NT2/D1 (cell line): ENCODE data around the gene GABBR2.
"Not testable (repeated sequence)": the region's sequence is repeated elsewhere in the genome, so short reads cannot be mapped to it uniquely, and the experiment has no call there.

Experiments
- DNase-seq: peaks from one replicate; pipeline ENCODE4 v3.0.0-alpha.2; 2011; ENCODE audit warnings: low read depth, low spot score
- H3K27me3 ChIP-seq: 2 replicates; pipeline ENCODE4 v1.6.0; 2011; ENCODE audit warnings: mild to moderate bottlenecking; ENCODE audit not compliant: insufficient read length, insufficient read depth
- H3K36me3 ChIP-seq: 2 replicates; pipeline ENCODE4 v1.6.1; 2011; ENCODE audit warnings: mild to moderate bottlenecking, low read length, mixed read lengths; ENCODE audit not compliant: insufficient read depth, insufficient read length
- H3K4me1 ChIP-seq: 2 replicates; pipeline ENCODE4 v1.5.1; 2011; ENCODE audit not compliant: insufficient read depth, insufficient read length
- H3K4me3 ChIP-seq: 2 replicates; pipeline ENCODE4 v1.5.1; 2011; ENCODE audit warnings: low read depth; ENCODE audit not compliant: insufficient read length
- H3K9ac ChIP-seq: 2 replicates; pipeline ENCODE4 v1.6.0; 2011; ENCODE audit warnings: low read depth; ENCODE audit not compliant: insufficient read length
- H3K9me3 ChIP-seq: 2 replicates; pipeline ENCODE4 v1.5.1; 2011; ENCODE audit warnings: mild to moderate bottlenecking, low read length; ENCODE audit not compliant: insufficient read depth
- SUZ12 ChIP-seq: IDR thresholded peaks from 2 replicates; pipeline ENCODE4 v1.6.1; 2011; ENCODE audit not compliant: insufficient read length, insufficient read depth; ENCODE audit errors: extremely low read depth
- YY1 ChIP-seq: IDR thresholded peaks from 2 replicates; pipeline ENCODE4 v1.6.1; 2011; ENCODE audit not compliant: insufficient read length, insufficient read depth
- ZNF274 ChIP-seq: IDR thresholded peaks from 2 replicates; pipeline ENCODE4 v1.6.1; 2011; ENCODE audit warnings: mild to moderate bottlenecking, low read depth, low read length

Gene GABBR2

DNA sequence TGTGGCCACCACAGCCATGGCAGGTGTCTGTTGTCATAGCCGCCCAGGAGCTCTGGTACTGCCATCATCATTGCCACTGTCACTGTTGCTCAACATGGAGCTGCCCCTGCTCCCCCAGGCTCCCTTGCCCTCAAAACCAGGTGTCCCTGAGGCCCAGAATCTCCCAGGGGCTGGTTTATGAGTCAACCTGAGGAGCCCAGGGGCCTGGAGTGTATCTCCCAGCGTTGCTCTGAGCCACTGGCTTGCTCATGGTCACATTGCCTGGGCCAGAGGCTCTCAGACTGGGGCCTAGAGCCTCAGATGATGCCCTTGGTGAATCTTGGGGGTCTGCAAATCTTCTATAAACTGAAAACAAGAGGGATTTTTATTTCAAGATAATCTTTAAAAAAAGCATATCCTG is 428.6 kb downstream of the GABBR2 start:
- H3K9ac ChIP-seq = no peak overlapping the region
- TF ChIP-seq ZNF274 (no peak), YY1 (no peak), SUZ12 (no peak)
- H3K4me3 ChIP-seq = no peak overlapping the region
- H3K36me3 ChIP-seq = no peaks in the 10 kb centered on the region
- H3K4me1 ChIP-seq = no peaks in the 10 kb centered on the region
- H3K27me3 ChIP-seq = no peaks in the 10 kb centered on the region
- no peak for DNase-seq
- H3K9me3 ChIP-seq = no peaks in the 10 kb centered on the region

DNA sequence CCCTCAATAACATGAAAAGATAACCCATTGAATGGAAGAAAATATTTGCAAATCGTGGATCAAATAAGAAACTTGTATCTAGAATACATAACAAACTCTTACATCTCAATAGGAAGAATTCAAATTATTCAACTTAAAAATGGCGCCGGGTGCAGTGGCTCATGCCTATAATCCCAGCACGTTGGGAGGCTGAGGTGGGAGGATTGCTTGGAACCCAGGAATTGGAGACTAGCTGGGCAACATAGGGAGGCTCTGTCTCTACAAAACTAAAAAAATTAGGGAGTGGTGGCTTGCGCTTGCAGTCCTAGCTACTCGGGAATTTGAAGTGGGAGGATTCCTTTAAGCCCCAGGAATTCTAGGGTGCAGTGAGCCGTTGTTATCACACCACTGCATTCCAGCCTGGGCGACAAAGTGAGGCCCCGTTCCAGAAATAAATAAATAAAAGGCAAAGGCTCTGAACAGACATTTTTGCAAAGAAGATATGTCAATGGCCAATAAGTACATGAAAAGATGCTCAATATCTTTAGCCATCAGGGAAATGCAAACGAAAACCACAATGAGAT is 431.7 kb downstream of the GABBR2 start:
- TF ChIP-seq SUZ12 (no peak), ZNF274 (no peak), YY1 (no peak)
- no peak for DNase-seq

DNA sequence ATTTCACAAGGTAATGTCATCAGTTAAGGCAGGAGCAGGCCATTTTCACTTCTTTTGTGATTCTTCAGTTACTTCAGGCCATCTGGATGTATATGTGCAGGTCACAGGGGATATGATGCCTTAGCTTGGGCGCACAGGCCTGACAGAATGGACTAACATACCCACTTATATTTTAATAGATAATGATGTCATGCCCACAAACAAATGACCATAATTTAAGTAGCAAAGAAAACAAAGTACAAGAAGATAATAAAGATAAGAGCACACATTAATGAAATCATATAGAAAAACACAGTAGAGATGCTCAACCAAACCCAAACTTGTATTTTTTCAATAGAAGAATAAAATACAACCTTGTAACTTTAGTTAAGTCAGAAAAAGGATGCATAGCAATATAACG is 433.6 kb downstream of the GABBR2 start:
- no peaks in the 10 kb centered on the region for H3K4me1 ChIP-seq
- TF ChIP-seq YY1 = no peak
- TF ChIP-seq SUZ12 = no peak
- no peak for TF ChIP-seq ZNF274

More for the DNA sequence above, 431.7 kb downstream of the GABBR2 start:
- H3K4me3 ChIP-seq = no peak overlapping the region
- no peaks in the 10 kb centered on the region for H3K36me3 ChIP-seq
- H3K9ac ChIP-seq = no peak overlapping the region
- no peaks in the 10 kb centered on the region for H3K27me3 ChIP-seq
- H3K9me3 ChIP-seq = no peaks in the 10 kb centered on the region
- H3K4me1 ChIP-seq = no peaks in the 10 kb centered on the region

DNA sequence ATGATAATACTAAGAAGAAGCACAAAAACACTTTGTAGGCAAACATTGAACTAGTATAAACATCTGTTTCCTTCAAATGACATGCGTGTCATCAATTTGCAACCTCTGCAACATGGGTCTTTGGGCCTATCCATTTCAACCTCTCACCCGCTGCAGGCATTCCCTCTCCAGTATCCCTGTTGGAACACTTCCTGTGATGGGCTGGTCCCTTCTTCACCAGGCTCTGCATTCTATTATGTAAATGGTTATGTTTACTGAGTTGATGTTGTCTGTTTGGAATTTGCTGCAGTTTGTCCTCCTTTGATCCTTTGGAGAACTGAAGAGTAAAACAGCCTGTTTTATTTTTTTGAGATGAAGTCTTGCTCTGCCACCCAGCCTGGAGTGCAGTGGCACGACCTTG is 436.7 kb downstream of the GABBR2 start:
- no peak for DNase-seq
- Histone ChIP-seq H3K9me3 (no peaks in the 10 kb centered on the region), H3K4me1 (no peaks in the 10 kb centered on the region), H3K27me3 (no peaks in the 10 kb centered on the region), H3K36me3 (no peaks in the 10 kb centered on the region), H3K4me3 (no peak overlapping the region), H3K9ac (no peak overlapping the region)
- TF ChIP-seq YY1 = no peak
- TF ChIP-seq ZNF274 = no peak
- TF ChIP-seq SUZ12 = no peak

More for the DNA sequence above, 433.6 kb downstream of the GABBR2 start:
- DNase-seq = no peak
- no peak overlapping the region for H3K9ac ChIP-seq
- H3K27me3 ChIP-seq = no peaks in the 10 kb centered on the region
- no peak overlapping the region for H3K4me3 ChIP-seq
- no peaks in the 10 kb centered on the region for H3K9me3 ChIP-seq
- H3K36me3 ChIP-seq = no peaks in the 10 kb centered on the region

DNA sequence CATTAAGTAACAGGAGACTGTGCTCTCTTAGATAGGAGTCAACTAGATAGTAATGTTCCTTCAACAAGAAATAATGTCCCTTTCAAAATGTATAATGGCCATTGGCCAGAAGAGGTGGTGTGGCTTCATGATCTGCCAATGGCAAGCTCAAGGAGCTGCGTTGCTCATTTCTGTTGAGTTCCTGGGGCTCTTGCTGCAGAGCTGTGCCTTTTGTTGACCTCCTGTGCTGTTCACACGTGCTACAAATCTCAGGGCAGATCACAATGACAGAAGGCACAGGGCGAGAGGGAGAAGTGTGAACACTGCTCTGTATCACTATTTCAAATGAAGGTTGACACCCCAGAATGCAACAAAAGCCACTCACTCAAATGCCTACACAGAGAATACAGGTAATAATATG is 437.3 kb downstream of the GABBR2 start:
- TF ChIP-seq YY1 (no peak), SUZ12 (no peak), ZNF274 (no peak)
- H3K4me1 ChIP-seq = no peaks in the 10 kb centered on the region
- DNase-seq = no peak
- no peaks in the 10 kb centered on the region for H3K36me3 ChIP-seq
- no peaks in the 10 kb centered on the region for H3K27me3 ChIP-seq
- H3K4me3 ChIP-seq = no peak overlapping the region
- H3K9ac ChIP-seq = no peak overlapping the region
- H3K9me3 ChIP-seq = no peaks in the 10 kb centered on the region

DNA sequence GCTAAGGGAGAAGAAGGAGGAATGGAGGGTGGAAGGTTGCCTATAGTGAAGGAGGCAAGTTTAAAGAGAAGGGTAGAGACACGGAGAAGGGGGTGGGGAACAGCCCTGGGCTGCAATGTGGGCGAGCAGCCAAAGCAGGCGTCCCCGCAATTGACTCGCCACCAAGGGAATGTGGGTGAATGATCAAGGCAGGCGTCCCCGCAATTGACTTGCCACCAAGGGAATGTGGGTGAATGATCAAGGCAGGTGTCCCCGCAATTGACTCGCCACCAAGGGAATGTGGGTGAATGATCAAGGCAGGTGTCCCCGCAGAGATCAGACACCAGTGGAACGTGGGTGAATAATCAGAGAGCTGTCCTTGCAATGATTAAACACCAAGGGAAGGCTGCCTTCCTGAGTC is 438.5 kb downstream of the GABBR2 start:
- H3K9me3 ChIP-seq, H3K4me3 ChIP-seq, DNase-seq, H3K36me3 ChIP-seq, H3K9ac ChIP-seq, H3K4me1 ChIP-seq, H3K27me3 ChIP-seq: not testable (repeated sequence)

DNA sequence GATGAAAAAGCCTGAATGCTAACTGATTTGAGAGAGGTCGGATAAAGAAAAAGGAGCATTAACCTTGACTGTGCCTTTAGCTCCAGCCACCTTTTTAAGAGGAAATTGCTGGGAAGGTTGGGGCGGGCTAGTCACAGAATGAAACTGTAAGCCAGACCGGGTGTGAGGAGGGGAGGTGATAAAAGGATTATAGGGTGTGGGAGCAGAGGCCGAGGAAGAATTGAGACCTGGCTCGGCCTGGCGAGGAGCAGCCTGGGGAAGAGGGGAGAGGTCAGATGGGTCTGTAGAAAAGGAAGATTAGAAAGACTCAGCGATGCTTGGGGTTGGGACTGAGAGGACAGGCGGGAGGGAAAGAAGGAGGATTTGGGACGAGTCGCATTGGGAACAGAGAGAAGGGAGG is 439.1 kb downstream of the GABBR2 start:
- H3K4me3 ChIP-seq, H3K27me3 ChIP-seq, DNase-seq, H3K4me1 ChIP-seq, H3K9ac ChIP-seq, H3K9me3 ChIP-seq, H3K36me3 ChIP-seq: not testable (repeated sequence)

DNA sequence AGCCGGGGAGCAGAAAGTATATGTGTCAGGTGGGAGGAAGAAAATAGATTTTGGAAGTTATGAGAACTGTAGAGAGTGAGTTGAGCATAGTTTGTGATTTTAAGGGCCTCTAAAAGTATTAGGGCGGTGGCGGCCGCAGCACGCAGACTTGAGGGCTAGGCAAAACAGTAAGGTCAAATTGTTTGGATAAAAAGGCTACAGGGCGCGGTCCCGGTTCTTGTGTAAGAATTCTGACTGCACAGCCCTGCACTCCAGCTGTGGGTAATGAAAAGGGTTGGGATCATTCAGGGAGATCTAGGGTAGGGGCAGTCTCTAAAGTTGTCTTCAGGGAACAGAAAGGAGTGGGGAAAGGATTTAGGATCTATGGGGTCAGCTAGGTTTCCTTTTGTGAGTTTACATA is 441.2 kb downstream of the GABBR2 start:
- H3K9me3 ChIP-seq, H3K4me1 ChIP-seq, H3K36me3 ChIP-seq, H3K4me3 ChIP-seq, H3K27me3 ChIP-seq, DNase-seq, H3K9ac ChIP-seq: not testable (repeated sequence)
